Measurements from ENCODE around the gene RGMB.
"Not testable (repeated sequence)": the region's sequence is repeated elsewhere in the genome, so short reads cannot be mapped to it uniquely, and the experiment has no call there.

The RGMB gene

DNA sequence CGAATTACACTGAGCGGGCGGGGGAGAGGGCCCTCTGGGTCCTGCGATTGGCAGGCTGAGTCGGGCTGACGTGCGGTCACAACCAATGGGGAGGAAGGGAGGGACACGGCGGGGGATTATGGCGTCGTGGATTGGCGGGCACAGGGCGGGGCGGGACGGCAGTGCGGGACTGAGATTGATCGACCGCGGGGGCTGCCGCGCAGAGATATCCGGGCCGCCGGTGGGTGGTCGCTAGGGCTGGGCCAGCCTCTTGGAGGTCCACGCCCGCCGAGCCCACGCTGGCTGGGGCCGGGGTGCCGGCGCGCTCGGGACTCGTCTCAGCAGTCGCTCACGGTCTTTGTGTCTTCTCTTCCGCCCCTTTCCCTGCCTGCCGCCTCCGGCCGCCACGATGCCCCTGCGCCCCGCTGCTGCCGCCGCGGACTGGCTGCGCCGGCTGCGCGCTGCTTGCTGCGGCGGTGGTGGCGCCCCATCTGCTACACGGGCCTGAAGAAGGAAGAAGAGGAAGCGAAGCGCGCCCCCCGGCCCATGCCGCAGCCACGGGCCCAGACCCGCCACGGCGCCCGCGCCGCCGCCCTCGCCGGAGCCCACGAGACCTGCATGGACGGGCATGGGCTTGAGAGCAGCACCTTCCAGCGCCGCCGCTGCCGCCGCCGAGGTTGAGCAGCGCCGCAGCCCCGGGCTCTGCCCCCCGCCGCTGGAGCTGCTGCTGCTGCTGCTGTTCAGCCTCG, at the start of gene RGMB:
Gene RGMB, plus strand, starts transcription at position 200 of the 728 bp plus-strand sequence. Its CDS starts 408 bp downstream, at position 608.
- Mint-ChIP-seq H3K4me1 (ENCODE audit: low read depth) (peaks cover 37% of the 10 kb centered on the region), H3K36me3 (ENCODE audit: low read depth) (no peaks in the 10 kb centered on the region), H3K27me3 (ENCODE audit: low read depth) (peaks cover 86% of the 10 kb centered on the region), H3K27ac (peak within 1 kb of the TSS; percentile 59), H3K9me3 (no peaks in the 10 kb centered on the region), H3K4me3 (peak within 1 kb of the TSS; percentile 87)

- Mint-ChIP-seq H3K27ac (no peak overlapping the region), H3K36me3 (ENCODE audit: low read depth) (no peaks in the 10 kb centered on the region), H3K9me3 (no peaks in the 10 kb centered on the region), H3K27me3 (ENCODE audit: low read depth) (no peaks in the 10 kb centered on the region), H3K4me3 (no peak overlapping the region), H3K4me1 (ENCODE audit: low read depth) (no peaks in the 10 kb centered on the region)
Observed at GRCh38 chr5:98726258-98726657, 47.2 kb upstream of the RGMB start.

- H3K27me3 Mint-ChIP-seq (ENCODE audit: low read depth), result no peaks in the 10 kb centered on the region
- no peak overlapping the region for H3K4me3 Mint-ChIP-seq
Observed at GRCh38 chr5:98727686-98728085, 45.8 kb upstream of the RGMB start.

GRCh38 chr5:98734646-98735045, 38.8 kb upstream of the RGMB start:
- H3K4me3 Mint-ChIP-seq, result no peak overlapping the region
- H3K4me1 Mint-ChIP-seq (ENCODE audit: low read depth), result no peaks in the 10 kb centered on the region
- no peaks in the 10 kb centered on the region for H3K36me3 Mint-ChIP-seq (ENCODE audit: low read depth)
- no peak overlapping the region for H3K27ac Mint-ChIP-seq
- no peaks in the 10 kb centered on the region for H3K27me3 Mint-ChIP-seq (ENCODE audit: low read depth)
- no peaks in the 10 kb centered on the region for H3K9me3 Mint-ChIP-seq

More at GRCh38 chr5:98727686-98728085, 45.8 kb upstream of the RGMB start:
- Mint-ChIP-seq H3K9me3 (no peaks in the 10 kb centered on the region), H3K4me1 (ENCODE audit: low read depth) (no peaks in the 10 kb centered on the region), H3K36me3 (ENCODE audit: low read depth) (no peaks in the 10 kb centered on the region), H3K27ac (no peak overlapping the region)

DNA sequence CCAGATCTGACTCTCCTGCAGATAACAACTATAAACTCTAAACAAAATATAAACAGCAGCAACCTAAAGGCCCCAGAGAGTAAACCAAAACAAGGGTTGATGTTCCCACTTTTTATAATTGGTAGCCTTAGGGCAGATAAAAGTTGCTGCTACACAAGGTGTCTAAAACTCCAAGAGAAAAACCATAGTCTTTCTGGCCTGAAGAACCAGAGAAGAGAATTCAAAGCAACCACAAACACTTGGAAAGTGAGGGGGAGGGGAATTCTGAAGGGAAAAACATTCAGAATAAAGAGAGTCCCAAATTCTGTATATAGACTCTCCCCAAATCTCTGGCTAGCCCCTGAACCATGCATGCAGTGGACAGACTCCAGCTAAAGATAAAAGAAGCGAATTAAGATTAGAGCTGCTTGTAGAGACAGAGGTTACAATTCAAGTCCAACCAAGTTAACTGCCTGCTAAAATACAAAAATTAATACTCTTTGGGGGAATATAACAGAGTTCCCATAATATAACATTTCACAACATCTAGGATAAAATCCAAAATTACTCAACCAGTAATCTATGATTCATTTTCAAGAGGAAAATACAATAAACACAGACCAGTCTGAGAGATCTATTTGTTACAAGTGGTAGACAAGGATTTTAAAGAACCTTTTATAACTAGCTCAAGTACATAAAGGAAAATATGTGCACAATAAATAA, 37.5 kb upstream of the RGMB start:
- H3K27ac Mint-ChIP-seq, result no peak overlapping the region
- H3K36me3 Mint-ChIP-seq (ENCODE audit: low read depth), result no peaks in the 10 kb centered on the region
- no peak overlapping the region for H3K4me3 Mint-ChIP-seq
- no peaks in the 10 kb centered on the region for H3K27me3 Mint-ChIP-seq (ENCODE audit: low read depth)
- H3K9me3 Mint-ChIP-seq, result no peaks in the 10 kb centered on the region
- H3K4me1 Mint-ChIP-seq (ENCODE audit: low read depth), result no peaks in the 10 kb centered on the region

DNA sequence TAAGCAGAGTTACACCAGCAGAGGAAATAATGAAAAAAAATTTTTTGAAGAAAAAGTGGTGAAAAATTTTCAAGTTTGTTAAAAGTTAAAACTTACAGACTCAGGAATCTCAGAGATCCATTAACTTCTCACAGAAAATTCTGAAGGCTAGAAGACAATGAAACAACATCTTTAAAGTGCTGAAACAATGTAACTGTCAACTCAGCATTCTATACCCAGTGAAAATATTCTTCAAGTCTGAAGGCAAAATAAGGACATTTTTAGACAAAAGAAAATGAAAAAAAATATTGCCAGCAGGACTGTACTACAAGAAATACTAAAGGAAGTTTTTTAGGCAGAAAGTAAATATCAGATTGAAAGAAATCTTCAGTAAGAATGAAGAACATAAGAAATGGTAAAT, 36.7 kb upstream of the RGMB start:
- Mint-ChIP-seq H3K27me3 (ENCODE audit: low read depth) (no peaks in the 10 kb centered on the region), H3K9me3 (no peaks in the 10 kb centered on the region), H3K27ac (no peak overlapping the region)

GRCh38 chr5:98737441-98737840, 36.0 kb upstream of the RGMB start:
- not testable (repeated sequence) for H3K36me3 Mint-ChIP-seq (ENCODE audit: low read depth); H3K4me1 Mint-ChIP-seq (ENCODE audit: low read depth); H3K4me3 Mint-ChIP-seq; H3K27ac Mint-ChIP-seq; H3K9me3 Mint-ChIP-seq; H3K27me3 Mint-ChIP-seq (ENCODE audit: low read depth)

More for the DNA sequence above, 36.7 kb upstream of the RGMB start:
- no peaks in the 10 kb centered on the region for H3K36me3 Mint-ChIP-seq (ENCODE audit: low read depth)
- H3K4me3 Mint-ChIP-seq, result no peak overlapping the region
- H3K4me1 Mint-ChIP-seq (ENCODE audit: low read depth), result no peaks in the 10 kb centered on the region

DNA sequence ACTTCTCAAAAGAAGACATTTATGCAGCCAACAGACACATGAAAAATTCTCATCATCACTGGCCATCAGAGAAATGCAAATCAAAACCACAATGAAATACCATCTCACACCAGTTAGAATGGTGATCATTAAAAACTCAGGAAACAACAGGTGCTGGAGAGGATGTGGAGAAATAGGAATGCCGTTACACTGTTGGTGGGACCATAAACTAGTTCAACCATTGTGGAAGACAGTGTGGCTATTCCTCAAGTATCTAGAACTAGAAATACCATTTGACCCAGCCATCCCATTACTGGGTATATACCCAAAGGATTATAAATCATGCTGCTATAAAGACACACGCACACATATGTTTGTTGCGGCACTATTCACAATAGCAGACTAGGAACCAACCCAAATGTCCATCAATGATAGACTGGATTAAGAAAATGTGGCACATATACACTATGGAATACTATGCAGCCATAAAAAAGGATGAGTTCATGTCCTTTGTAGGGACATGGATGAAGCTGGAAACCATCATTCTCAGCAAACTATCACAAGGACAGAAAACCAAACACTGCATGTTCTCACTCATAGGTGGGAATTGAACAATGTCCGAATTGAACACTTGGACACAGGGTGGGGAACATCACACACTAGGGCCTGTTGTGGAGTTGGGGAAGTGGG, 34.8 kb upstream of the RGMB start:
- not testable (repeated sequence) for H3K27ac Mint-ChIP-seq; H3K4me3 Mint-ChIP-seq; H3K9me3 Mint-ChIP-seq; H3K4me1 Mint-ChIP-seq (ENCODE audit: low read depth); H3K27me3 Mint-ChIP-seq (ENCODE audit: low read depth); H3K36me3 Mint-ChIP-seq (ENCODE audit: low read depth)

- Mint-ChIP-seq H3K27ac (no peak overlapping the region), H3K36me3 (ENCODE audit: low read depth) (no peaks in the 10 kb centered on the region), H3K9me3 (peaks cover 4% of the 10 kb centered on the region), H3K4me3 (no peak overlapping the region), H3K4me1 (ENCODE audit: low read depth) (no peaks in the 10 kb centered on the region), H3K27me3 (ENCODE audit: low read depth) (peaks cover 15% of the 10 kb centered on the region)
Observed at GRCh38 chr5:98741926-98742325, 31.5 kb upstream of the RGMB start.

GRCh38 chr5:98742396-98743073, 30.9 kb upstream of the RGMB start:
- H3K4me1 Mint-ChIP-seq (ENCODE audit: low read depth), result no peaks in the 10 kb centered on the region
- no peak overlapping the region for H3K4me3 Mint-ChIP-seq
- no peaks in the 10 kb centered on the region for H3K36me3 Mint-ChIP-seq (ENCODE audit: low read depth)
- no peak overlapping the region for H3K27ac Mint-ChIP-seq
- H3K9me3 Mint-ChIP-seq, result peaks cover 4% of the 10 kb centered on the region
- peaks cover 15% of the 10 kb centered on the region for H3K27me3 Mint-ChIP-seq (ENCODE audit: low read depth)

DNA sequence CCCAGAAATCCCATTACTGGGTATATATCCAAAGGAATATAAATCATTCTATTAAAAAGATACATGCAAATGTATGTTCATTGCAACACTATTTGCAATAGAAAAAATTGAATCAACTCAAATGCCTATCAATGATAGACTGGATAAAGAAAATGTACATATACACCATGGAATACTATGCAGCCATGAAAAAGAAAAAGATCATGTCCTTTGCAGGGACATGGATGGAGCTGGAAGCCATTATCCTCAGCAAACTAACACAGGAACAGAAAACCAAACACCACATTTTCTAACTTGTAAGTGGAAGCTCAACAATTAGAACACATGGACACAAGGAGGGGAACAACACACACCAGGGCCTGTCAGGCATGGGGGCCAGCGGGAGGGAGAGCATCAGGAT, 25.2 kb upstream of the RGMB start:
- H3K27ac Mint-ChIP-seq; H3K9me3 Mint-ChIP-seq; H3K4me1 Mint-ChIP-seq (ENCODE audit: low read depth); H3K4me3 Mint-ChIP-seq; H3K36me3 Mint-ChIP-seq (ENCODE audit: low read depth): not testable (repeated sequence)
- H3K27me3 Mint-ChIP-seq (ENCODE audit: low read depth), result peaks cover 15% of the 10 kb centered on the region

GRCh38 chr5:98749046-98749445, 24.4 kb upstream of the RGMB start:
- Mint-ChIP-seq H3K36me3 (ENCODE audit: low read depth) (no peaks in the 10 kb centered on the region), H3K4me3 (no peak overlapping the region), H3K4me1 (ENCODE audit: low read depth) (no peaks in the 10 kb centered on the region), H3K27me3 (ENCODE audit: low read depth) (peaks cover 11% of the 10 kb centered on the region), H3K9me3 (peaks cover 4% of the 10 kb centered on the region), H3K27ac (no peak overlapping the region)

- Mint-ChIP-seq H3K36me3 (ENCODE audit: low read depth) (no peaks in the 10 kb centered on the region), H3K4me3 (no peak overlapping the region), H3K27ac (no peak overlapping the region), H3K4me1 (ENCODE audit: low read depth) (no peaks in the 10 kb centered on the region), H3K27me3 (ENCODE audit: low read depth) (peaks cover 8% of the 10 kb centered on the region), H3K9me3 (peaks cover 4% of the 10 kb centered on the region)
Observed at GRCh38 chr5:98750693-98751092, 22.8 kb upstream of the RGMB start.

GRCh38 chr5:98752331-98752730, 21.1 kb upstream of the RGMB start:
- H3K27ac Mint-ChIP-seq; H3K36me3 Mint-ChIP-seq (ENCODE audit: low read depth); H3K4me3 Mint-ChIP-seq; H3K9me3 Mint-ChIP-seq; H3K4me1 Mint-ChIP-seq (ENCODE audit: low read depth): not testable (repeated sequence)
- H3K27me3 Mint-ChIP-seq (ENCODE audit: low read depth), result peaks cover 10% of the 10 kb centered on the region

Measured in T-helper 1 cell treated with Interleukin-12 subunit alpha and Interleukin-12 subunit beta and Interleukin-4 antibody, amounts not matched to agents 30 μg/mL and 1 μg/mL, for 36 hours (primary cell).